Prostate gland (tissue), 2 donors: ENCODE results near the gene MFGE8.

Source experiments
- CTCF ChIP-seq, 4 experiments: fragments of 200-600 bp in 2 of 4; fragments of 450-650 bp in 2 of 4; sonication (generic) in 2 of 4; IDR thresholded peaks; 1 replicate in 3 of 4; 2 replicates in 1 of 4; pipeline ENCODE4 v1.5.1; 2016 to 2019; ENCODE audit warnings: antibody characterized with exemption in 4 of 4, mild to moderate bottlenecking in 2 of 4, moderate library complexity in 2 of 4
- POLR2A ChIP-seq: fragments of 450-650 bp; IDR thresholded peaks from one replicate; pipeline ENCODE4 v1.6.1; 2016; ENCODE audit warnings: antibody characterized with exemption, mild to moderate bottlenecking

- TF ChIP-seq CTCF (IDR thresholded peaks at IDR 0.05) (no peak), POLR2A (no peak)
Measured at GRCh38 chr15:88908697-88909621, 4.2 kb downstream of the MFGE8 start.
